GM06990 (cell line): ENCODE data around the gene ME2.
"Not testable (repeated sequence)": the region's sequence is repeated elsewhere in the genome, so short reads cannot be mapped to it uniquely, and the experiment has no call there.

Source experiments
- DNase-seq: peaks from one replicate; pipeline ENCODE4 v3.0.0-alpha.2; 2011; ENCODE audit not compliant: insufficient read length; ENCODE audit errors: extremely low read depth
- H3K27me3 ChIP-seq: replicated peaks from 2 replicates; pipeline ENCODE4 v1.6.0; 2011; ENCODE audit warnings: low read length; ENCODE audit not compliant: control insufficient read depth, insufficient read depth
- H3K36me3 ChIP-seq: 2 replicates; pipeline ENCODE4 v1.5.1; 2011; ENCODE audit warnings: low read length; ENCODE audit not compliant: control insufficient read depth, insufficient read depth
- H3K4me3 ChIP-seq: replicated peaks from 2 replicates; pipeline ENCODE4 v1.5.1; 2011; ENCODE audit warnings: low read depth, mild to moderate bottlenecking, control low read depth, low read length
- CTCF ChIP-seq: IDR thresholded peaks from 2 replicates; pipeline ENCODE4 v1.5.1; 2011; ENCODE audit warnings: low read length, control low read depth, mild to moderate bottlenecking, inconsistent platforms; ENCODE audit not compliant: insufficient read depth, poor library complexity, severe bottlenecking

Gene ME2

GRCh38 chr18:50875966-50876536 is 2.9 kb upstream of the ME2 start:
- DNase-seq, result no peak
- Histone ChIP-seq H3K36me3 (no peaks in the 10 kb centered on the region), H3K27me3 (no peaks in the 10 kb centered on the region), H3K4me3 (no peak overlapping the region)
- TF ChIP-seq CTCF, result no peak

GRCh38 chr18:50877545-50878265 is 1.2 kb upstream of the ME2 start:
- Histone ChIP-seq H3K4me3 (peak overlapping the region; percentile 63), H3K27me3 (no peaks in the 10 kb centered on the region), H3K36me3 (no peaks in the 10 kb centered on the region)
- no peak for TF ChIP-seq CTCF
- DNase-seq, result no peak

GRCh38 chr18:50879302-50880118 is 592 bp downstream of the ME2 start:
- Histone ChIP-seq H3K4me3 (peak overlapping the region; percentile 63), H3K27me3 (no peaks in the 10 kb centered on the region), H3K36me3 (no peaks in the 10 kb centered on the region)
- no peak for TF ChIP-seq CTCF
- peak; percentile 70 for DNase-seq

GRCh38 chr18:50880119-50880465 is 1.2 kb downstream of the ME2 start:
- H3K4me3 ChIP-seq, result peak overlapping the region; percentile 63
- DNase-seq, result peak; percentile 37
- H3K36me3 ChIP-seq, result no peaks in the 10 kb centered on the region
- H3K27me3 ChIP-seq, result no peaks in the 10 kb centered on the region
- no peak for TF ChIP-seq CTCF

GRCh38 chr18:50880944-50881343 is 2.0 kb downstream of the ME2 start:
- H3K4me3 ChIP-seq, H3K36me3 ChIP-seq, H3K27me3 ChIP-seq, DNase-seq: not testable (repeated sequence)

- Histone ChIP-seq H3K27me3 (no peaks in the 10 kb centered on the region), H3K4me3 (no peak overlapping the region), H3K36me3 (no peaks in the 10 kb centered on the region; the same call in 1 of the 2 replicates)
- no peak for DNase-seq
- no peak for TF ChIP-seq CTCF
Measured at GRCh38 chr18:50886929-50887328, 8.0 kb downstream of the ME2 start.
